ENCODE data around the gene GMFB. TPM values are rescaled to one million over a fixed set of nuclear protein-coding genes. Genes with fewer than 3 reads are reported as not detected.

The GMFB gene
- total and polyA plus RNA-seq, 2 donors from 2014 or later: 22.7 to 53.6 TPM

GRCh38 chr14:54532111-54533012 is 43.6 kb upstream of the GMFB start:
- intact Hi-C loops (cut with DNase I): no loop called here
- TF ChIP-seq CTCF (IDR thresholded peaks at IDR 0.05; ENCODE audit: borderline replicate concordance, extremely low read depth, insufficient read depth): no peak
- no peaks in the 10 kb centered on the region for H3K36me3 ChIP-seq (ENCODE audit: control insufficient read depth in 2 of 3, insufficient read depth in 3 of 3, low read length in 3 of 3)
- H3K4me1 ChIP-seq (ENCODE audit: control insufficient read depth in 2 of 3, insufficient read depth in 2 of 3, low read depth in 1 of 3, low read length in 3 of 3): no peaks in the 10 kb centered on the region
- no peak for FAIRE-seq
- H3K9me3 ChIP-seq (ENCODE audit: control insufficient read depth in 2 of 3, insufficient read depth in 1 of 3, low read length in 3 of 3): no peaks in the 10 kb centered on the region
- H3K27ac ChIP-seq (ENCODE audit: low read depth in 2 of 2, low read length in 2 of 2): no peak overlapping the region
- peak in 2 of 5 donors; percentile 21 to 24 for DNase-seq
- H3K9ac ChIP-seq (ENCODE audit: low read length in 3 of 3): no peak overlapping the region
- no peaks in the 10 kb centered on the region for H3K27me3 ChIP-seq (ENCODE audit: control insufficient read depth, insufficient read depth, low read length)
- H3K4me3 ChIP-seq (ENCODE audit: low read length in 3 of 3): no peak overlapping the region

GRCh38 chr14:54529811-54530210 is 41.0 kb upstream of the GMFB start:
- Histone ChIP-seq H3K27me3 (ENCODE audit: control insufficient read depth, insufficient read depth, low read length) (no peaks in the 10 kb centered on the region), H3K4me3 (ENCODE audit: low read length in 3 of 3) (no peak overlapping the region), H3K36me3 (ENCODE audit: control insufficient read depth in 2 of 3, insufficient read depth in 3 of 3, low read length in 3 of 3) (peaks cover 0 to 5% (median 4%) of the 10 kb centered on the region in 3 donors), H3K27ac (ENCODE audit: low read depth in 2 of 2, low read length in 2 of 2) (no peak overlapping the region), H3K4me1 (ENCODE audit: control insufficient read depth in 2 of 3, insufficient read depth in 2 of 3, low read depth in 1 of 3, low read length in 3 of 3) (no peaks in the 10 kb centered on the region), H3K9me3 (ENCODE audit: control insufficient read depth in 2 of 3, insufficient read depth in 1 of 3, low read length in 3 of 3) (no peaks in the 10 kb centered on the region), H3K9ac (ENCODE audit: low read length in 3 of 3) (no peak overlapping the region)
- DNase-seq (no peak), FAIRE-seq (no peak)
- intact Hi-C loops (cut with DNase I): no loop called here
- TF ChIP-seq CTCF (IDR thresholded peaks at IDR 0.05; ENCODE audit: borderline replicate concordance, extremely low read depth, insufficient read depth): no peak

GRCh38 chr14:54528973-54529372 is 40.2 kb upstream of the GMFB start:
- FAIRE-seq: no peak
- intact Hi-C loops (cut with DNase I): no loop called here
- TF ChIP-seq CTCF (IDR thresholded peaks at IDR 0.05; ENCODE audit: borderline replicate concordance, extremely low read depth, insufficient read depth): no peak
- no peaks in the 10 kb centered on the region for H3K27me3 ChIP-seq (ENCODE audit: control insufficient read depth, insufficient read depth, low read length)
- DNase-seq: no peak
- no peak overlapping the region for H3K27ac ChIP-seq (ENCODE audit: low read depth in 2 of 2, low read length in 2 of 2)
- H3K36me3 ChIP-seq (ENCODE audit: control insufficient read depth in 2 of 3, insufficient read depth in 3 of 3, low read length in 3 of 3): peaks cover 0 to 9% (median 5%) of the 10 kb centered on the region in 3 donors
- no peaks in the 10 kb centered on the region for H3K9me3 ChIP-seq (ENCODE audit: control insufficient read depth in 2 of 3, insufficient read depth in 1 of 3, low read length in 3 of 3)
- H3K4me3 ChIP-seq (ENCODE audit: low read length in 3 of 3): no peak overlapping the region
- no peak overlapping the region for H3K9ac ChIP-seq (ENCODE audit: low read length in 3 of 3)
- H3K4me1 ChIP-seq (ENCODE audit: control insufficient read depth in 2 of 3, insufficient read depth in 2 of 3, low read depth in 1 of 3, low read length in 3 of 3): no peaks in the 10 kb centered on the region

Measured in kidney (tissue), 14 donors.